Measurements from ENCODE around the gene TMEM147.

TMEM147 gene

DNA sequence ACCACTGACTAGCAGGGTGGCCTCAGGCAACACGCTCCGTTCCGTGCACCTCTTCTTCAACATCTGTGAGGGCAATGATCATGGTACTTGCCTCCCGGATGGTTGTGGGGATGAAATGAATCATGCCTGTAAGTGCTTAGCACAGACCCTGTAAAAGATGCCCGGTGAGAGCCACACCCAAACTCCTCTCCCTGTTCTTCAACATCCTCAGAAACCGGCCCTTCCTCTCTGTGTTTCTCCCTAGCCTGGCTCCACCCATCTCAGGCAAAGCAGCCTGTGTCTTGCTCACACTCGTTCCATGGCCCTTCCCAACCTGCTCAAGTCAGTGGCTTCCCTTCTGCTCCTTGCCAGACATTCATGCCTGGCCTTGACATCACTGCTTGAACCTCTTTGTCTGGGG is 26.1 kb upstream of the TMEM147 start:
- DNase-seq (ENCODE audit: low read depth, low spot score): no peak

DNA sequence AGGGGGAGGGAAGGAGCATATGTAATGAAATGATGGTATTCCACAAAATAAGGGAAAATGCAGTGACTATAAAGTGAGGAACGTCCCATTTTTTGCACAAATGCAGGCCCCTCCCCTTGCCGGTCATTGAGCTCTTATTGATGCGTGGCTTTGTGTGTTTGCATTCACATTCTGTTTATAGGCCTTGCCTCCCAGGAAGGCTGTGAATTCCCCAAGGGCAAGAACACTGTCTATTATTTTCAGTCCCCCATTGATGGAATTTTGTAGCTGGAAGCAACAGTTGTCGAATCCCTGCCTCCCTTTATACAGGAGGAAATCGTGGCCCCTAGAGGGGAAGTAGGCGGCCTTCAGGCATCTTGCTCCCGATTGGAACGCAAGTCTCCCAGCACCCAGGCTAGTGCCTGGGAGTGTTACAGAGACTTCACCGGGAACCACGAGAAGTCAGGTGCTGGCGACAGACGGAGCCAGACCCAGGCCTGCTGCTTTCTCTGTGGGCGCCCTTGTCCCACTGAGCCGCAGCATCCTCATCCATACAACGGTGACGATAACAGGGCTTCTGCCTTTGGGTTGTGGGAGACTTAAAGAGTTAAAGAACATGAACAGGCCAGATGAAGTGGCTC is 24.2 kb upstream of the TMEM147 start:
- no peak for DNase-seq (ENCODE audit: low read depth, low spot score)

DNA sequence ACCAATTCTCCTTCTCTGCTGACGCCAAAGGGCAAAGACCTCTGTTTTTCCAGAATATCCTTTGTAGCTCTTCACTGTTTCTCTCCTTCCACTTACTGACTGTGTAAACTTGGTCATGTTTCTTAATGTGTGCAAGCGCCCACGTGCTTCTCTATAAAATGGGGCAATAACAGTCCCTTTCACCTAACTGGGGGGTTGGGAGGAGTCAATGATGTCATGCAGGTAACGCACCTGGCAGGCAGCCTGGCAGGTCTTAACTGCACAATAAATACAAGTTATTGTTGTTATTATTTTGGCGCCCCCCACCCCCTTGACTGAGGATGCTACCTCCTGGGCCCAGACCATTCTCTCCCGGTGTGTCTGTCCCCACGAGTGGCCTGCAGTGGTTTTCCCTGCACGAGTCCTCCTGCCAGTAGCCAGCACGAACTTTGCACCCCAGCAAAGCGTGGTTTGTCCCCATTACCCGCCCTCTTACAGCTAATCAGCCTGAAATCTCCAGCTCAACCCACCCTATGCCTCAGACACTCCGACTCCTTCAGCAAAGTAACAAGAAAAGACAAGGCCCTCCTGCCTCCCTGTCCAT is 22.6 kb upstream of the TMEM147 start:
- DNase-seq (ENCODE audit: low read depth, low spot score): no peak

DNA sequence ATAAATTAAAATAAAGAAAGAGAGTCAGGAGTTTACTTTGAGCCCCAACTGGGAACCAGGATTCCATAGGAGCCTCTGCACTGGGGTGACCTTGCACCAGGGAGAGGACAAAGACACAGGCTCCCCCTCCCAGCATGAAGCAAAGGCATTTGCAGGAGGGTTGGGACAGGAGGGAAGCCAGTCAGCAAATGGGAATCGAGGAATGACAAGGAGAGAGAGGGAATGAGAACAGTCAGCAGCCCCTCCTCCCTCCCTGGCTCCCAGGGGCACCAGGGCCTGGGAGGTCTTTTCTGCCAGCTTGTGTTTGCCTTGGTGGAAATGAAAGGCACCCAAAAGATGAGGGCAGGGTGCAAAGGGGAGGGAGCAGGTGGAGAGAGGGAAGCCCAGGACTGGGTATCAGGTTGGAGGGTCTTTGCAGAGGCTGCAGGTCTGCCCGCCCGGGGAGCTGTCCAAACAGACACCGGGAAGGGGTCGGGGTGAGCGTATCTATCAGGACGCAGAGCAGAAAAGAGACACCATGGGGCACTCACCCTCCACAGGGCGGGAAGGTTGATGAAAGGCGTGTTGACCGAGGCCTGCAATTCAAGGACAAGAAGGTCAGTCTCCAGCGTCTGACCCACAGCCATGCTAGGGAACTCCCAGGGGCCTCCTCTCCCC is 21.1 kb upstream of the TMEM147 start:
- DNase-seq (ENCODE audit: low read depth, low spot score): no peak

DNA sequence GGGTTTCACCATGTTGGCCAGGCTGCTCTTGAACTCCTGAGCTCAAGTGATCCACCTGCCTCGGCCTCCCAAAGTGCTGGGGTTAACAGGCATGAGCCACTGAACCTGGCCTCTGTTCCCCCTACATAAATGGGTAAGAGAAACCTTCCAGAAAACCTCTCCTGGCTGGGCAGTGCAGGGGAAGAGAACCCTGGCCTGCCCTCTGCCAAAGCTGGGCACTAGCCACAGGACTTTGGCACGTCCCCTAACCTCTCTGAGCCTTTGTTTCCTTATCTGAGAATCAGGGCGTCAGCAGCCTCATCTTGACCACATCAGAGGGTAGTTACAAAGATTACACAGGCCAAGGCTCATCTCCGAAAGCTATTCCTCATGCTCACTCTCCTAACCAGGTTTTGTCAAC is 19.6 kb upstream of the TMEM147 start:
- DNase-seq (ENCODE audit: low read depth, low spot score): no peak

DNA sequence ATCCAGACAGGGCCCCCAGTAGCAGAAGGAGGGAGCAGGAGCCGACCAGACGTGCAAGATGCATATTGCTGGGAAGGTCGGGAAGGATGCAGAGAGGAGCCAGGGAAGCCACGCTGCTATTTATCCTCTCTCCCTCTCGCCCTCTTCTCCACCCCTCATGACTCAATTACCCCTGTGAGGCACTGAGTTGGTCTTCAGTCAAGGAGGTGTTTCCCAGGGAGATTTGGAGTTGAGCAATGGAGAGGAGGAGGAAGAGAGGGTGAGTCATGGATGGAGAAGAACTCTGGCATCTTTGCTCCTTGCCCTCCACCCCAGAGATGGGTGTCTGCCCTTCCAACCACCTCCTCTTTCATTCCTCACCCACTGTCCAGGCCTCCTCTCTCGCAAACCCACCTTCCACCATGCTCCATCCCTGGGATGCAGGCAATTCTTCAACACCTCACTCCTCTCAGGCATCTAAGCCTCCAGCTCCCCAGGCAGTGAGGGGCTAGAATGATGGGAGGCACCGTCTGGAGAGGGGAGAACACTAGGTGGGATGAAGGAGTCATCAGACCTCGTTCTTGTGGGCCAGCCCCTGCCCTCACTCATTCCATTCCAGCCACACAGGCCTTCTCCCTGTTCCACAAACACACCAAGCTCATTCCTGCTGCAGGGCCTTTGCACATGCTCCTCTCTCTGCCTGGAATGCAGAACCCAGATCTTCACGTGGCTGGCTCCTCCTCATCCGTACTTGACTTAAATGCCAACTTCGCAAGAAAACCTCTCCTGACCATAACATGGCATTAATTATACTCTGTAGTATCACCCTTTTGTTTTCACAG is 17.0 kb upstream of the TMEM147 start, which contains the start of gene SBSN:
Gene SBSN, minus strand, starts transcription at position 94 of the 821 bp plus-strand sequence. Its CDS starts 30 bp downstream, at position 64.
- no peak for DNase-seq (ENCODE audit: low read depth, low spot score)

DNA sequence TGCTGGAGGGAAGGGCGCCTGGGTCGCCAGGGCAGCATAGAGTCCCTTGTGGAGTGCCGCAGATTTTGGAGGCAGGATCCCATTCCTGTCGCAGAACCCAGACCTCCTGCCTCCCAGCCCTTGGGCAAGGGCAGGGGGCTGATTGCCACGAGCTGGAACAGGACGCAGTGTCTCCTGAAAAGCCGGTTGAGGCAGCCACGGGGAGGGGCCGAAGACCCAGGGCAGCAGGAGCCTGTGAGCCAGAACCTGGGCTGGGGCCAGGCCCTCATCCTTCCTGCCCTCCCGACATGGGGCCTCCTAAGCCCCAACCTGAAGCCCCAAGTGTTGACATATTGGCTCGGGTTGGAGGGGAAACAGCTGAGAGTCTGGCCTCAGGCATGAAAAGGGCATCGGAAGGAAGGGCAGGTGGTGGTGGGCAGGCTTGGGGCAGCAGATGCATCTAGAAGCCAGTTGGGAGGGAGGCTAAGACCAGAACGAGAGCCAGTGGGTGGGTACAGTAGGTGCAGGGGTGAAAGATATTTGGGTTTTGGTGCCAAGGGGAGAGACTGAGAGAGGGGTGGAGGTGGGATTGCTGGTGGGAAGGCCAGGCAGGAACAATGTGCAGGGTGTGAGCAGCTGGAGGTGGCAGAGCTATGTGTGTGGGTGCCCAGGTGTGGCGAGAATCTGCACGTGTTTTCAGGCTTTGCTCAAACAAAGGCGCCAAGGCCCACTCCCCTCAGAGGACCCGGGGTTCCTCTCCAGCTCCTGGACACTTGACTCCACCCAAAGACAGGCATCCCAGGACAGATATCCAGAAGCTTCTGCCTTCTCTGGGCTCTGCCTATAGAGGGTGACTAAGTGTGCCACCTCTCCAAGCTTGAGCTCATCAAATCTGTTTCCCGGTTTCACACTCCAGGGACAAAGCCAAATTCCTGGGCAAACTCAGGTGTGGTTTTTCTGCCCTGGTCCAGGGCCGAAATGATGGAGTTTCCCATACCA is 15.9 kb upstream of the TMEM147 start:
- no peak for DNase-seq (ENCODE audit: low read depth, low spot score)

DNA sequence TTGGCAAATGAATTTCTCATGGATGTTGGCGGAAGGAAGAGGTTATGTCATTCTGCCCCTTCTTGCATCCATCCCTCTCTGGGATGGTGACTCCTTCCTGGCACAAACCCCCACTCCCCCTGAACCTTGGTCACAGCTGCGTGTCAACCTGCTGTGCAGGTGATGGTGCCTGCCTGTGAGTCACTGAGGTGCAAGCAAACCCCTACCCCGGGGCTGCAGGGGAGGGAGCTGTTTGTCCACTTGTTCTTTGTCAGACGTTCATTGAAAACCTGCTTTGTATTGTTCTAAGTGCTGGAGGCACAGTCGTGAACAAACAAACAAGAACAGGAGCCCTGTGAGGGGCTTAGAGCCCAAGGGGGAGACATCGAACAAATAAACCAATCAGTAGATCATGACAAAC is 14.1 kb upstream of the TMEM147 start:
- DNase-seq (ENCODE audit: low read depth, low spot score): no peak

DNA sequence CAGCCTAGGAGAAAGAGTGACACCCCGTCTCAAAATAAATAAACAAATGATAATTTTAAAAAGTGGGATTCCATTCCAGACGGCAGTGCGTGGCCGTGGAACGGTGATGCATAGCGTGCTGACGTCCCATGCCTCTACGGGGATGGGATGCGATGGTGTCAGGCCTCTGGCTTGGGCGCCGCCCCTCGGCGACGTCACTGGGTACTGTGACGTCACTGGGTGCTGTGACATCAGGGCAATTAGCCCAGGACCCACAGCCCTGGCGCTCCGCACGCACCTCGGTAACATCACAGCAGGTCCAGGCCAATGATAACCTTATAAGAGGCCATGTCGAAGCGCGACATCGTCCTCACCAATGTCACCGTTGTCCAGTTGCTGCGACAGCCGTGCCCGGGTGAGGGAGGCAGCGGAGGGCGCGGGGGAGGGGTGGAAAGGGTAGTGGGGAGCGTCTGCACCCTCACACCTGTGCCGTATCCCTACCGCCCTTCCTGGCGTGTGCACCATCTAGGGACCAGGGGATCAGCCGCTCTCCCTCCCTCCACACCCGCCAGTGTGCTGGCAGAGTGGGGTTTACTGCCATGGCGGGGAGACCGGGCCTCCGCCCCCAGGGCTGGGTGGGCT is 12.1 kb upstream of the TMEM147 start, which contains the start of gene GAPDHS:
Gene GAPDHS, plus strand, starts transcription at position 256 of the 621 bp plus-strand sequence. Its CDS starts 72 bp downstream, at position 328.
- no peak for DNase-seq (ENCODE audit: low read depth, low spot score)

DNA sequence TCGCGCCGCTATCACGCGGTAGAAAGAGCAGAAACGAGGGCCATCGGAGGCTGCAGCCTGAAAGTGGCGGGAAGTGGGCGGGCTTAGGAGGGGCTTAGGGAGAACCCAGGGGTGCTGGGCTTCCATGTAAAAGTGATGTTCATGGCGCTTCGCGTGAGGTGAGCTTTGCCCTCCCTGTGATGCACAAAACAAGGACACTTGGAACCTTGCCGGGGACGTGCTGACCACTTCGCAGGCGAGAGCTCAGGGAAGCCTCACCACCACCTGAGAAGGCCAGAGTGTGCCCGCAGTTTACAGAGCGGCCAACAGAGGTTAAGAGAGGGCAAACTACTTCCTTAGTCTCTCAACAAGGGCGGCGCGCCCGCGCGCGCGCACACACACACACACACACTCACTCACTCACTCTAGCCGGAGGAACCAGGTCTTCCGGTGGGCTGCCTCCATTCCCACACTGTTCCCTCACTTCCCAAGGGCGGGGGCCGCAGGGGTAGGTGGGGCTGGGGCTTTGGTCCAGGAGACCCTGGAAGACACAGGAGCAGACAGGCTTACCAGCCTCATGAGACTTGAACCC is 11.5 kb upstream of the TMEM147 start:
- DNase-seq (ENCODE audit: low read depth, low spot score): no peak

DNA sequence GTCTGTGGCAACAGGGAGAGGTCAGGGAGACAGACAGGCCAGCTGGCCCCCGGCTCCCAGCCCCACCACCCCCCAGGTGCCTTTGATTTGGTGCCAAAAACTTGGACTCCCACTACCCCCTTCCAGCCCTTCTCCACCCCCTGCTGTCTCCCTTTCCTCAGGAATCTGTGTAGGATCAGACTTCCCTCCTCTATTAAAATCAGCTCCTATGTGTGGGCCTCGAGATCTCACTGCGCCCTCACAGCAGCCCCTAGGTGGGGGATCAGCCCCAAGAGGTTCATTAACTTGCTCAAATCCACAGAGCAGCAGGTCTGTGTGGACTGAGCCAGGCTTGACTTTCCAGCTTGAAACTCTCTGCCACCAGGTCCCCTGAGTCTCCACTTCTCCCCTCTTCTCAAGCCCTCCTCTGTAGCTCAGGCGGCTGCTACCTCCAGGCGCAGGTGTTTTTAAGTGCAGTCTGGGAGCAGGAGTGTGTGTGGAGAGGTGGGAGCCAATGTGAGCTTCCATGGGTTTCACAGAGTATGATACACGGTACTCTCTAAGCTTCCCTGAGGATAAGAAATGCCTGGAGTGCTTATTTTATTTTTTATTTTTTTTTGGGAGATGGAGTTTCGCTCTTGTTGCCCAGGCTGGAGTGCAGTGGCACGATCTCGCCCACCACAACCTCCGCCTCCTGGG is 10.5 kb upstream of the TMEM147 start:
- no peak for DNase-seq (ENCODE audit: low read depth, low spot score)

DNA sequence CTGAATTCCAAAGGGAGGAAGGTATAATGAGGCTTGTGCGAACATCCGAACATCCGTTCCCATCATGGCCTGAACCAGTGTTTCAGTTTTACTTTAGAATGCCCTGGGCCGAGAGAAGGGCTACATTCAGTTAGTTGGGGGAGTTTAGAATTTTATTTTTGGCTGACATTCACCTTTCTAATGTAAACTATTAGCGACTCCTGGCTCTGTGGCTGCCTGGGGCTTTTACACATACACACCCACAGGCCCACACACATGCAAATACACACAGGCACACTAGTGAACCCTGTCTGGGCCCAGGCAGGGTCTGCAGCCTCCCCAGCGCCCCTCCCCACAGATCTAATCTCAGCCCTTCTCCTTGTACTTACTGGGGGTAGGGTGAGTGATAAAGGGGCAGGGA is 6.1 kb upstream of the TMEM147 start:
- DNase-seq (ENCODE audit: low read depth, low spot score): no peak

DNA sequence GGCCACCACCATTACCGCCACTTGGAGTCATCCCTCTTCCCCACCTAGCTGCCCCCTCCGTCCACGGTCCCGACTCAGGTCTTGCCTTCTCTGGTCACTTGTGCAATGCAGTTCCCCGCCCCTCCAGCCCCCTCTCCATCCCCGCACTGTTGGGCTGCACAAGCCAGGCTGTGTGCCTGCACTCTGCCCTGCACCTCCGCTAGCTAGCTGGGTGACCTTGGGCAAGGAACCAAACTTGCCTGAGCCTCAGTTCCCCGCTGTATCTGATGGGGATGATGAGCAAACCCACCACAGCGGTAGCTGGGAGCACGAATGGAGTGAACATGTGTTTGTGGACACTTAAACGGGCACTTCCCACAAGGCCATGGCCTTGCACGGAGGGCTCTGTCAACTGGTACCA is 5.6 kb upstream of the TMEM147 start:
- DNase-seq (ENCODE audit: low read depth, low spot score): no peak

DNA sequence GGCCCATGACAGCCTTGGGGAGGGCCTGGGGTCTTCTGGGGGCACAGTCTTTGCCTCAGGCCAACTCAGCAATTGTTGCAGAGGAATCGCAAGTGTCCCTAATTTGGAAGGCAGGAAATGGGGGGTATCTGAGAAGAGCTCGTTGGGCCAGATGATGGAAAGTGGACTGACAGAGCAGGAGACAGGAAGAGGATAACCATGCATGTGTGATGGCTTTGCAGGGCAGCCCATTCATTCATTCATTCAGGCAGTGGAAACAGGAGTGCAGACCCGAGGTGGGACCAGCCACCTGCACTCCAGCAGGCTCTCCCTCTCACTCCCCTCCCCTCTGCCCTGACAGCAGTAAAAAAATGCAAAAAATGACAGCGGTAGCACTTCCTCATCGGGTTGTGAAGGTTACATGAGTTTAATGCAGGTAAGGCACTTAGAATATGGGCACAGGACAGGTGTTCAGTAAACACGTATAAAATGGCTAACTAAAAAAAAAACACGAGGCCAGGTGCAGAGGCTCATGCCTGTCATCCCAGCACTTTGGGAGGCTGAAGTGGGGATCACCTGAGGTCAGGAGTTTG is 5.0 kb upstream of the TMEM147 start:
- DNase-seq (ENCODE audit: low read depth, low spot score): no peak

DNA sequence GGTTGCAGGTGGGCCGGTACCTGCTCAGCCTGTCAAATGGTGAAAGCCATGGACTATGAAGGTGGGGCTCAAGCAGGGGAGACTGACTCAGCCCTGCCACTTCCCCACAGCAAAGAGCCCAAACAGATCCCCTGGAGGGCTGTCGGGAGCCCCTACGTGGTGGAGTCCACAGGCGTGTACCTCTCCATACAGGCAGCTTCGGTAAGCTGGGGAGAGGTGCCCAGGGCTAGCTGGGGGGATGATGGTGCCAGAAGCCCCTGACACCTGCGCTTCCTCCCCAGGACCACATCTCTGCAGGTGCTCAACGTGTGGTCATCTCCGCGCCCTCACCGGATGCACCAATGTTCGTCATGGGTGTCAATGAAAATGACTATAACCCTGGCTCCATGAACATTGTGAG is 3.2 kb upstream of the TMEM147 start:
- no peak for DNase-seq (ENCODE audit: low read depth, low spot score)

DNA sequence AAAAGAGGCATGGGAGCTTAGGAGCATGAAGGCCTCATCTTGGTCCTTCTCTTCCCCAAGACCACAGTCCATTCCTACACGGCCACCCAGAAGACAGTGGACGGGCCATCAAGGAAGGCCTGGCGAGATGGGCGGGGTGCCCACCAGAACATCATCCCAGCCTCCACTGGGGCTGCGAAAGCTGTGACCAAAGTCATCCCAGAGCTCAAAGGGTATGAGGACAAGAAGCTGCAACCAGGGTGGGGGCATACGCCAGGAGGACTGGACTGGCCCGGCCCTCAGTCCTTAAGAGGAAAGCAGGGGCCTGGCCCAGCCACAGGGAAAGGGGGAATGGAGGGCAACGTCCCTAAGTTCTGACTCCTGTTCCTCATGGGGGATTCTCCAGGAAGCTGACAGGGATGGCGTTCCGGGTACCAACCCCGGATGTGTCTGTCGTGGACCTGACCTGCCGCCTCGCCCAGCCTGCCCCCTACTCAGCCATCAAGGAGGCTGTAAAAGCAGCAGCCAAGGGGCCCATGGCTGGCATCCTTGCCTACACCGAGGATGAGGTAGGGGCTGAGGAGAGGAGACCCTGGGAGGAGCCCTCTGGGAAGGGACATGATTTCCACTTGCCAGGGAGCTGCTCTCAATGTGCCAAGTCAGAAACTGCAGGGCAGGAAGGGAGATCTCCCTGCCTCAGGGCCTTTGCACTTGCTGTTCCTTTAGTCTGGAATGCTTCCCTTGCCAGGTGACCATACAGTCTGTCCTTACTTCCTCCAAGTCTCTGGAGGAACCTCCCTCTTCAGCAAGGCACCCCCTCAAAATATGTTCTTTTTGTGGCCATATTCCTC is 1.9 kb upstream of the TMEM147 start:
- DNase-seq (ENCODE audit: low read depth, low spot score): no peak

DNA sequence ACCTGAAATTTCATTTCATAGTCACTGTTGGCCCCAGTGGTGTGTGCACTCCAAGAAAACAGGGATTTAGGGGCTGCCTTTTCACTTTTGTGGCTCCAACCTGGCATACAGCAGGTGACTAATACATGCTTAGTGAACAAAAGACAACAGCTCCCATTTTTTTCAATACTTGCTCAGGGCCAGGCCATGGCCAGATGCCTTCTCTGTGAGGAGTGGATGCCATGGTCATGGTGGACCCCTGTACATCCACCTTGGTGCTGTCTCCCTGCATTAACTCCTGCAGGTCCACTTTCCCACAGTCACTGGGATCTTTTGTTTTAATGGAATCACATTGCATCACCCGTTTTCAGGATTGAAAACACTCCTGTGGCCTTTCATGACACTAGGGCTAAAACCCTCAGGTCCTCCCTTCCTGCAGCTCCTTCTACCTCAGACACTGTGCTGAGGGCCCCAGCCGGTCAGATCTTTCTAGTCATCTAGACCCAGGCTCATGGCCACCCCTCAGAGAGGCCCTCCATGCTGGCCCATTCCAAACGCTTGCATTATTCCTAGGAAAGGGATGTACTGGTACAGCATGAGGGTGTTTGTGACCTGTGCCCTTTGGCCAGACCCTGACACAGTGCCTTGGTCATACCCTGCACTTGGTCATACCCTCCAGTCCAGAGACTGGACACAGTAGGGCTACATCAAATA is 1.2 kb upstream of the TMEM147 start:
- no peak for DNase-seq (ENCODE audit: low read depth, low spot score)

DNA sequence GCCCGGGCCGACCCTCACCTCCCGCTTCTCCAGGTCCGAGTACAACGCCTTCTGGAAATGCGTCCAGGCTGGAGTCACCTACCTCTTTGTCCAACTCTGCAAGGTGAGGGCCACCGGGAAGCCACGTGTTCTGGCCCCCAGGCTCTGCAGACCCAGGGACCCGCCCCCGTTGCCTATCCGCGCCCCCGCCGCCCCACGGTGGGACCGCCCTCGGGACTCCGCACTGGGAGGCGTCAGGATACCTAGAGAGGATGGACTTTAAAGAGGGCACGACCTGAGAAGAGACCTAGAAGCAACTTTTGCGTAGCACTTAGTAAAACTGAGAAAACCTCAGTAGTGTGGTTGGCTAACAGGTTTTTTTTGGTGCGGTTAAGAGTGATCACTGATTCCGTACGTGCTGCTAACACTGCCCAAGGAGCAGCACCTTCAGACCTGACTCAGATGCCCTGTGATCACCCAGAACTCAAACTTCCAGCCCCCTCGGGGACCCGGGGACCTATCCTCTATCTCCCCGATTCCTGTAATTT is 492 bp downstream of the TMEM147 start:
- DNase-seq (ENCODE audit: low read depth, low spot score): no peak
